Measurements from ENCODE around the gene NFIA. TPM values are rescaled to one million over a fixed set of nuclear protein-coding genes. Genes with fewer than 3 reads are reported as not detected.
A peak's percentile ranks its signal among the peaks of the same experiment; 100 is the strongest.

Gene NFIA
- total and polyA plus RNA-seq, 9 of the 15 experiments (the other 6 are each of a cell fraction or from before 2014, with no cell fraction given), result 5.3 to 24.9 (median 9.8) TPM

DNA sequence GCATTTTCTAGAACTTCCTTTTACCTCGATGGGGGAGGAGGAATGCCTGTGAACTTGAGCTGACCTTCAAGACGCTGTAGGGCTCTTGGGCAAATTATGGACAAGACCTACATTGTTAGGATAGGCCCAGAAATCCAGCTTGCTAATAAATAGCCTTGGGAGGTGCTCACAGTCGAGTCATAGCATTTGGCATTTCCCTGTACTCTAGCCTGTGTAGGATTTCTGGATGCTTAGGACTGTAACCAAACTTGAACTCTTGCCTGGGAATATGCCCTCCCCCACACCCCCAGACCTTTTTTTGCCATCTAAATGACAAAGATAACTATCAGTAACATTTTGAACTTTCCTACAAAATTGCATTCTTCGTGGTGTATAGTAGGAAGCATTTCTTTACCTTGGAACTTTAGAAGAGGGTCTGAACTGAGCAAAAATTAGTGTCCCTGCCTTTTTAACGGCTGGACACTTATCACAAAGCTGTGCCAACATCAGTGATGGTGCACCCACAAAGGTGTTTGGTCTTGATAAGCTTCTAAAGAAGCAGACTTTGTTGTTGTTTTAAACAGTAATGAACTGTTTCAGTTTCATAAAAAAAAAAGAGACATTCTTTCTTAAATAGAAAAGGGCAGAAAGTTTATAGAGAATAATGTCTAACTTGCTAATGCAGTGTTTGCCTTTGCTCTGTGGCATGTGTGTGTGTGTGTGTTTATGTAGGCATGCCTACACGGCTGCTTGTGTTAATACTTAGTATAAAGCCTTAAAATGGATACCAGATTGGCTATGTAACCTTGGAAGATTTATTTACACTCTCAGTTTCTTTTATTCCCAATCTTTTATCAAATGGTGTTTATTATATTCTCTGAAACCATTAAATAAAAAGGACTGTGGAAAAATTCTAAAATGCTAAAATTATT lies 88.2 kb downstream of the NFIA start (continued):
- peak; percentile 67; the same call in 1 of the 2 replicates for TF ChIP-seq STAT5A (IDR thresholded peaks at IDR 0.05; ENCODE audit: borderline replicate concordance, low read length)
- peak; percentile 76 for TF ChIP-seq SMARCC2 (IDR thresholded peaks at IDR 0.05; ENCODE audit: low read depth)
- TF ChIP-seq, protein P1, sequence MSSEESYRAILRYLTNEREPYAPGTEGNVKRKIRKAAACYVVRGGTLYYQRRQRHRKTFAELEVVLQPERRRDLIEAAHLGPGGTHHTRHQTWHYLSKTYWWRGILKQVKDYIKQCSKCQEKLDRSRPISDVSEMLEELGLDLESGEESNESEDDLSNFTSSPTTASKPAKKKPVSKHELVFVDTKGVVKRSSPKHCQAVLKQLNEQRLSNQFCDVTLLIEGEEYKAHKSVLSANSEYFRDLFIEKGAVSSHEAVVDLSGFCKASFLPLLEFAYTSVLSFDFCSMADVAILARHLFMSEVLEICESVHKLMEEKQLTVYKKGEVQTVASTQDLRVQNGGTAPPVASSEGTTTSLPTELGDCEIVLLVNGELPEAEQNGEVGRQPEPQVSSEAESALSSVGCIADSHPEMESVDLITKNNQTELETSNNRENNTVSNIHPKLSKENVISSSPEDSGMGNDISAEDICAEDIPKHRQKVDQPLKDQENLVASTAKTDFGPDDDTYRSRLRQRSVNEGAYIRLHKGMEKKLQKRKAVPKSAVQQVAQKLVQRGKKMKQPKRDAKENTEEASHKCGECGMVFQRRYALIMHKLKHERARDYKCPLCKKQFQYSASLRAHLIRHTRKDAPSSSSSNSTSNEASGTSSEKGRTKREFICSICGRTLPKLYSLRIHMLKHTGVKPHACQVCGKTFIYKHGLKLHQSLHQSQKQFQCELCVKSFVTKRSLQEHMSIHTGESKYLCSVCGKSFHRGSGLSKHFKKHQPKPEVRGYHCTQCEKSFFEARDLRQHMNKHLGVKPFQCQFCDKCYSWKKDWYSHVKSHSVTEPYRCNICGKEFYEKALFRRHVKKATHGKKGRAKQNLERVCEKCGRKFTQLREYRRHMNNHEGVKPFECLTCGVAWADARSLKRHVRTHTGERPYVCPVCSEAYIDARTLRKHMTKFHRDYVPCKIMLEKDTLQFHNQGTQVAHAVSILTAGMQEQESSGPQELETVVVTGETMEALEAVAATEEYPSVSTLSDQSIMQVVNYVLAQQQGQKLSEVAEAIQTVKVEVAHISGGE (CRISPR knock-in tag; IDR thresholded peaks at IDR 0.05), result peak in 1 of 3 experiments; percentile 60; a peak in 2 of 6 replicates
- TF ChIP-seq EP400 (IDR thresholded peaks at IDR 0.05), result 0 out of 2 replicates have a peak, but pooled peaks have one; percentile 24
- peak; percentile 30; the same call in 1 of the 2 replicates for TF ChIP-seq CXXC5 (CRISPR knock-in tag; IDR thresholded peaks at IDR 0.05)
- TF ChIP-seq CCAR2 (IDR thresholded peaks at IDR 0.05; ENCODE audit: low read depth, low read length), result no peak
- peak; percentile 48; the same call in 1 of the 2 replicates for TF ChIP-seq BRD4 (IDR thresholded peaks at IDR 0.05)
- TF ChIP-seq PML (IDR thresholded peaks at IDR 0.05; ENCODE audit: low read length), result peak; percentile 58; the same call in 1 of the 2 replicates
- TF ChIP-seq, protein P2, sequence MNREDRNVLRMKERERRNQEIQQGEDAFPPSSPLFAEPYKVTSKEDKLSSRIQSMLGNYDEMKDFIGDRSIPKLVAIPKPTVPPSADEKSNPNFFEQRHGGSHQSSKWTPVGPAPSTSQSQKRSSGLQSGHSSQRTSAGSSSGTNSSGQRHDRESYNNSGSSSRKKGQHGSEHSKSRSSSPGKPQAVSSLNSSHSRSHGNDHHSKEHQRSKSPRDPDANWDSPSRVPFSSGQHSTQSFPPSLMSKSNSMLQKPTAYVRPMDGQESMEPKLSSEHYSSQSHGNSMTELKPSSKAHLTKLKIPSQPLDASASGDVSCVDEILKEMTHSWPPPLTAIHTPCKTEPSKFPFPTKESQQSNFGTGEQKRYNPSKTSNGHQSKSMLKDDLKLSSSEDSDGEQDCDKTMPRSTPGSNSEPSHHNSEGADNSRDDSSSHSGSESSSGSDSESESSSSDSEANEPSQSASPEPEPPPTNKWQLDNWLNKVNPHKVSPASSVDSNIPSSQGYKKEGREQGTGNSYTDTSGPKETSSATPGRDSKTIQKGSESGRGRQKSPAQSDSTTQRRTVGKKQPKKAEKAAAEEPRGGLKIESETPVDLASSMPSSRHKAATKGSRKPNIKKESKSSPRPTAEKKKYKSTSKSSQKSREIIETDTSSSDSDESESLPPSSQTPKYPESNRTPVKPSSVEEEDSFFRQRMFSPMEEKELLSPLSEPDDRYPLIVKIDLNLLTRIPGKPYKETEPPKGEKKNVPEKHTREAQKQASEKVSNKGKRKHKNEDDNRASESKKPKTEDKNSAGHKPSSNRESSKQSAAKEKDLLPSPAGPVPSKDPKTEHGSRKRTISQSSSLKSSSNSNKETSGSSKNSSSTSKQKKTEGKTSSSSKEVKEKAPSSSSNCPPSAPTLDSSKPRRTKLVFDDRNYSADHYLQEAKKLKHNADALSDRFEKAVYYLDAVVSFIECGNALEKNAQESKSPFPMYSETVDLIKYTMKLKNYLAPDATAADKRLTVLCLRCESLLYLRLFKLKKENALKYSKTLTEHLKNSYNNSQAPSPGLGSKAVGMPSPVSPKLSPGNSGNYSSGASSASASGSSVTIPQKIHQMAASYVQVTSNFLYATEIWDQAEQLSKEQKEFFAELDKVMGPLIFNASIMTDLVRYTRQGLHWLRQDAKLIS (CRISPR knock-in tag; IDR thresholded peaks at IDR 0.05), result no peak
- TF ChIP-seq KLF16 (IDR thresholded peaks at IDR 0.05), result 0 out of 2 replicates have a peak, but pooled peaks have one; percentile 40
- no peak for TF ChIP-seq RAD51 (IDR thresholded peaks at IDR 0.05; ENCODE audit: borderline replicate concordance, low read depth)
